ENCODE results near the gene AGO3. TPM values are rescaled to one million over a fixed set of nuclear protein-coding genes. Genes with fewer than 3 reads are reported as not detected.
A peak's percentile ranks its signal among the peaks of the same experiment; 100 is the strongest.

AGO3 gene
- polyA plus RNA-seq, 2 donors = 2.6 to 3.2 TPM

DNA sequence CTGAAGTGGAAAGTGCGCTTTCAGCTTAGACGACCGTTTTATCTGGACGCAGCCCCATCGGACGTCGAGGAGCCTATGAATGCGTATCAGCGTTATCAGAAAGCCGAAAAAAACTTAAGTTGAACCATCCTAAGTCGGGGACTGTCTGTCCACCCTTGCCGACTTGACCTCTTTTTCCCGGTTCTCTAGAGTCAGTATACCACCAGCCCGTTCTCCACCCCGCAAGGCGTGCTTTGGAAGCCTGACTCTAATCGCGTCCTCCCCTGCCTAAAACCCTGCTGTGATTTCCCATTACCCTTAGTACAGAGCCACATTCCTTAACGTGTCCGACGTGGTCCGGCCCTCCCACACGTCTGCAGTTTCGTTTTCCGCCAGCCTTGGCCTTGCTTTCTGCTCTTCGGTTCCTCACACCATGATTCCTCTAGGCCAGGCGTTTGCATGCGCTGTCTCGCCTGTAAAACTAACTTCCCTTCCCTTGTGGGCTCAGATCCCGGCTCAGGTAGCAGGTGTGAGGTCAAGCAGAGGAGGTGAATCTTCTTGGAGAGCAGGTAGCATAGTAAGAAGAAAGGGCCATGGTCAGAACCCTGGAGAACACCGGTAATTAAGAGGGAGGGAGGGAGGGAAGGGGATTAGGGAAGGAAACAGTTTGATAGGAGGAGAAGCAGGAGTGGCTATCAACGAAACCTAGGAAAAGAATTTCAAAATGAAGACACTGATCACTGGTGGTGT lies 158.7 kb downstream of the AGO3 start:
- peak overlapping the region; percentile 63 to 95 for H3K4me3 ChIP-seq (ENCODE audit: low read depth in 1 of 2, low read length in 2 of 2)
- H3K27ac ChIP-seq (ENCODE audit: low read depth in 2 of 2, low read length in 1 of 2) = peak overlapping the region; percentile 89 to 90
- H3K4me1 ChIP-seq (ENCODE audit: control insufficient read depth in 2 of 2, insufficient read depth in 2 of 2, low read length in 1 of 2) = peaks cover 0 to 13% of the 10 kb centered on the region in 2 donors
- 4 to 6% methylated on average over 32 of the region's 32 CpGs for WGBS, 2 donors
- H3K9me3 ChIP-seq (ENCODE audit: control insufficient read depth in 2 of 2, insufficient read depth in 1 of 2, low read depth in 1 of 2, low read length in 1 of 2) = no peaks in the 10 kb centered on the region
- H3K36me3 ChIP-seq (ENCODE audit: control insufficient read depth in 2 of 2, insufficient read depth in 2 of 2, low read length in 1 of 2) = peaks cover 6 to 33% of the 10 kb centered on the region in 2 donors
- no peaks in the 10 kb centered on the region for H3K27me3 ChIP-seq (ENCODE audit: control insufficient read depth in 1 of 2, insufficient read depth in 2 of 2, low read length in 2 of 2)

DNA sequence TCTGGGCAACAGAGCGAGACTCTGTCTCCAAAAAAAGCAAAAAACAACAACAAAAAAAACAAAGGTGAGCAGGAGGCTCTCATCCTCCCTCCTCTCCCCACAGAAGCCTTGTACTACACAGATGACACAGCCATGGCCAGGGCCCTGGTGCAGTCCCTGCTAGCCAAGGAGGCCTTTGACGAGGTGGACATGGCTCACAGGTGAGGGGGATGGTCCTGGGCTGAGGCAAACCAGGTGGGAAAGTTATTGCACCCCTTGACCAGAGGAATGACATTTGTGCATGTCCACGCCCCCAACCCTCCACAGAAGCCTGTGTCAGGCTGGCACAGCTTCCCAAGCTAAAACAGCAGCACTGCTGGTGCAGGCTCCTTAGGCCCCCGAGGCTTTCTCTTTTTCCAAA lies 160.2 kb downstream of the AGO3 start:
- Histone ChIP-seq H3K36me3 (ENCODE audit: control insufficient read depth in 2 of 2, insufficient read depth in 2 of 2, low read length in 1 of 2) (peaks cover 6 to 40% of the 10 kb centered on the region in 2 donors), H3K9me3 (ENCODE audit: control insufficient read depth in 2 of 2, insufficient read depth in 1 of 2, low read depth in 1 of 2, low read length in 1 of 2) (no peaks in the 10 kb centered on the region), H3K27me3 (ENCODE audit: control insufficient read depth in 1 of 2, insufficient read depth in 2 of 2, low read length in 2 of 2) (no peaks in the 10 kb centered on the region), H3K4me1 (ENCODE audit: control insufficient read depth in 2 of 2, insufficient read depth in 2 of 2, low read length in 1 of 2) (peaks cover 0 to 13% of the 10 kb centered on the region in 2 donors), H3K4me3 (ENCODE audit: low read depth in 1 of 2, low read length in 2 of 2) (no peak overlapping the region), H3K27ac (ENCODE audit: low read depth in 2 of 2, low read length in 1 of 2) (no peak overlapping the region)
- WGBS, 2 donors = 91 to 92% methylated on average over 4 of the region's 4 CpGs

DNA sequence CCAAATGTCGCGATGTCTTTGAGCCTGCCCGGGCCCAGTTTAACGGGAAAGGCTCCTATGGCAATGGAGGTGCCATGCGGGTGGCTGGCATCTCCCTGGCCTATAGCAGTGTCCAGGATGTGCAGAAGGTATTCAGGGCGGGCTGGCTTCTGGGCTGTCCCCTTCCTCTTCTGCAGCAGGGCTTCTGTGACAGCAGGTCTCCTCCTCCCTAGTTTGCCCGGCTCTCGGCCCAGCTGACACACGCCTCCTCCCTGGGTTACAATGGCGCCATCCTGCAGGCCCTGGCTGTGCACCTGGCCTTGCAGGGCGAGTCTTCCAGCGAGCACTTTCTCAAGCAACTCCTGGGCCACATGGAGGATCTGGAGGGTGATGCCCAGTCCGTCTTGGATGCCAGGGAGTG lies 160.8 kb downstream of the AGO3 start:
- Histone ChIP-seq H3K27ac (ENCODE audit: low read depth in 2 of 2, low read length in 1 of 2) (no peak overlapping the region), H3K27me3 (ENCODE audit: control insufficient read depth in 1 of 2, insufficient read depth in 2 of 2, low read length in 2 of 2) (no peaks in the 10 kb centered on the region), H3K4me3 (ENCODE audit: low read depth in 1 of 2, low read length in 2 of 2) (no peak overlapping the region), H3K4me1 (ENCODE audit: control insufficient read depth in 2 of 2, insufficient read depth in 2 of 2, low read length in 1 of 2) (peaks cover 0 to 13% of the 10 kb centered on the region in 2 donors), H3K9me3 (ENCODE audit: control insufficient read depth in 2 of 2, insufficient read depth in 1 of 2, low read depth in 1 of 2, low read length in 1 of 2) (no peaks in the 10 kb centered on the region), H3K36me3 (ENCODE audit: control insufficient read depth in 2 of 2, insufficient read depth in 2 of 2, low read length in 1 of 2) (peaks cover 6 to 40% of the 10 kb centered on the region in 2 donors)
- WGBS, 2 donors = 91 to 93% methylated on average over 13 of the region's 13 CpGs

GRCh38 chr1:36092166-36092797 lies 161.4 kb downstream of the AGO3 start:
- peaks cover 6 to 40% of the 10 kb centered on the region in 2 donors for H3K36me3 ChIP-seq (ENCODE audit: control insufficient read depth in 2 of 2, insufficient read depth in 2 of 2, low read length in 1 of 2)
- H3K4me1 ChIP-seq (ENCODE audit: control insufficient read depth in 2 of 2, insufficient read depth in 2 of 2, low read length in 1 of 2) = peaks cover 0 to 13% of the 10 kb centered on the region in 2 donors
- no peak overlapping the region for H3K27ac ChIP-seq (ENCODE audit: low read depth in 2 of 2, low read length in 1 of 2)
- H3K27me3 ChIP-seq (ENCODE audit: control insufficient read depth in 1 of 2, insufficient read depth in 2 of 2, low read length in 2 of 2) = no peaks in the 10 kb centered on the region
- no peaks in the 10 kb centered on the region for H3K9me3 ChIP-seq (ENCODE audit: control insufficient read depth in 2 of 2, insufficient read depth in 1 of 2, low read depth in 1 of 2, low read length in 1 of 2)
- no peak overlapping the region for H3K4me3 ChIP-seq (ENCODE audit: low read depth in 1 of 2, low read length in 2 of 2)
- WGBS, 2 donors = 91 to 93% methylated on average over 17 of the region's 17 CpGs

- no peak overlapping the region for H3K27ac ChIP-seq (ENCODE audit: low read depth in 2 of 2, low read length in 1 of 2)
- H3K36me3 ChIP-seq (ENCODE audit: control insufficient read depth in 2 of 2, insufficient read depth in 2 of 2, low read length in 1 of 2) = peaks cover 6 to 40% of the 10 kb centered on the region in 2 donors
- WGBS, 2 donors = 93 to 94% methylated on average over 9 of the region's 9 CpGs
- no peaks in the 10 kb centered on the region for H3K9me3 ChIP-seq (ENCODE audit: control insufficient read depth in 2 of 2, insufficient read depth in 1 of 2, low read depth in 1 of 2, low read length in 1 of 2)
- H3K27me3 ChIP-seq (ENCODE audit: control insufficient read depth in 1 of 2, insufficient read depth in 2 of 2, low read length in 2 of 2) = no peaks in the 10 kb centered on the region
- H3K4me1 ChIP-seq (ENCODE audit: control insufficient read depth in 2 of 2, insufficient read depth in 2 of 2, low read length in 1 of 2) = peaks cover 0 to 12% of the 10 kb centered on the region in 2 donors
- H3K4me3 ChIP-seq (ENCODE audit: low read depth in 1 of 2, low read length in 2 of 2) = no peak overlapping the region
Observed at GRCh38 chr1:36092798-36093185, 161.9 kb downstream of the AGO3 start.

GRCh38 chr1:36093226-36093625 lies 162.3 kb downstream of the AGO3 start:
- Histone ChIP-seq H3K4me3 (ENCODE audit: low read depth in 1 of 2, low read length in 2 of 2) (no peak overlapping the region), H3K27me3 (ENCODE audit: control insufficient read depth in 1 of 2, insufficient read depth in 2 of 2, low read length in 2 of 2) (no peaks in the 10 kb centered on the region), H3K36me3 (ENCODE audit: control insufficient read depth in 2 of 2, insufficient read depth in 2 of 2, low read length in 1 of 2) (peaks cover 6 to 40% of the 10 kb centered on the region in 2 donors), H3K27ac (ENCODE audit: low read depth in 2 of 2, low read length in 1 of 2) (no peak overlapping the region), H3K4me1 (ENCODE audit: control insufficient read depth in 2 of 2, insufficient read depth in 2 of 2, low read length in 1 of 2) (peaks cover 0 to 8% of the 10 kb centered on the region in 2 donors), H3K9me3 (ENCODE audit: control insufficient read depth in 2 of 2, insufficient read depth in 1 of 2, low read depth in 1 of 2, low read length in 1 of 2) (no peaks in the 10 kb centered on the region)
- WGBS, 2 donors = 82 to 83% methylated on average over 7 of the region's 7 CpGs

DNA sequence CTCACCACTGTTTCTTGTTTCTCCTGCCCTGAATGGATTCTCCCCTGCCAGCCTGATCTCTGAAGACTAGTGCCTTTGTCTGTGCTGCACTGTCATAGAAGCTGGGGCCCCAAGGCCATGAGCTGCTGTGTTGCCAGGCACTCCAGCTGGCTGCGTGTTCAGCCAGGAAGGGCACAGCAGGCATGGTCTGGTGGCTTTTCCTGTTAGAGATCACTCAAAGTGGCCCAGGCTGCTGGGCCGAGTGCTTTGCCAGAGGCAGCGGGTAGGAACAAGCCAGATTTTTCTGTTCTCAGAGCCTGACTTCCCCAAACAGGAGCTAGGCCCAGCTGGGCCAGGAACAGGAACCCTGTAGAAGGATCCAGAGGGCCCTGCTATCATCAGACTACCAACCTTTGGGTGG lies 163.0 kb downstream of the AGO3 start:
- Histone ChIP-seq H3K36me3 (ENCODE audit: control insufficient read depth in 2 of 2, insufficient read depth in 2 of 2, low read length in 1 of 2) (peaks cover 6 to 40% of the 10 kb centered on the region in 2 donors), H3K27me3 (ENCODE audit: control insufficient read depth in 1 of 2, insufficient read depth in 2 of 2, low read length in 2 of 2) (no peaks in the 10 kb centered on the region), H3K4me3 (ENCODE audit: low read depth in 1 of 2, low read length in 2 of 2) (no peak overlapping the region), H3K4me1 (ENCODE audit: control insufficient read depth in 2 of 2, insufficient read depth in 2 of 2, low read length in 1 of 2) (peaks cover 0 to 6% of the 10 kb centered on the region in 2 donors), H3K9me3 (ENCODE audit: control insufficient read depth in 2 of 2, insufficient read depth in 1 of 2, low read depth in 1 of 2, low read length in 1 of 2) (no peaks in the 10 kb centered on the region), H3K27ac (ENCODE audit: low read depth in 2 of 2, low read length in 1 of 2) (no peak overlapping the region)
- WGBS, 2 donors = 46 to 63% methylated on average over 3 of the region's 3 CpGs

GRCh38 chr1:36094621-36095061 lies 163.7 kb downstream of the AGO3 start:
- Histone ChIP-seq H3K27me3 (ENCODE audit: control insufficient read depth in 1 of 2, insufficient read depth in 2 of 2, low read length in 2 of 2) (no peaks in the 10 kb centered on the region), H3K27ac (ENCODE audit: low read depth in 2 of 2, low read length in 1 of 2) (no peak overlapping the region), H3K36me3 (ENCODE audit: control insufficient read depth in 2 of 2, insufficient read depth in 2 of 2, low read length in 1 of 2) (peaks cover 6 to 40% of the 10 kb centered on the region in 2 donors), H3K4me1 (ENCODE audit: control insufficient read depth in 2 of 2, insufficient read depth in 2 of 2, low read length in 1 of 2) (peaks cover 0 to 4% of the 10 kb centered on the region in 2 donors), H3K4me3 (ENCODE audit: low read depth in 1 of 2, low read length in 2 of 2) (no peak overlapping the region), H3K9me3 (ENCODE audit: control insufficient read depth in 2 of 2, insufficient read depth in 1 of 2, low read depth in 1 of 2, low read length in 1 of 2) (no peaks in the 10 kb centered on the region)
- 74 to 79% methylated on average over 8 of the region's 8 CpGs for WGBS, 2 donors

GRCh38 chr1:36095760-36096405 lies 165.0 kb downstream of the AGO3 start:
- H3K9me3 ChIP-seq (ENCODE audit: control insufficient read depth in 2 of 2, insufficient read depth in 1 of 2, low read depth in 1 of 2, low read length in 1 of 2) = no peaks in the 10 kb centered on the region
- no peaks in the 10 kb centered on the region for H3K27me3 ChIP-seq (ENCODE audit: control insufficient read depth in 1 of 2, insufficient read depth in 2 of 2, low read length in 2 of 2)
- WGBS, 2 donors = 70 to 75% methylated on average over 15 of the region's 15 CpGs
- H3K36me3 ChIP-seq (ENCODE audit: control insufficient read depth in 2 of 2, insufficient read depth in 2 of 2, low read length in 1 of 2) = peaks cover 6 to 40% of the 10 kb centered on the region in 2 donors
- peaks cover 0 to 5% of the 10 kb centered on the region in 2 donors for H3K4me1 ChIP-seq (ENCODE audit: control insufficient read depth in 2 of 2, insufficient read depth in 2 of 2, low read length in 1 of 2)
- no peak overlapping the region for H3K27ac ChIP-seq (ENCODE audit: low read depth in 2 of 2, low read length in 1 of 2)
- H3K4me3 ChIP-seq (ENCODE audit: low read depth in 1 of 2, low read length in 2 of 2) = no peak overlapping the region

Data from esophagus (tissue), 2 donors.